A549 (cell line): ENCODE results near the gene ZNF32.

Source experiments
- CTCF ChIP-seq: fragments of >200 bp; sonication (Bioruptor Twin); formaldehyde crosslinking; IDR thresholded peaks from 3 replicates; pipeline ENCODE4 v1.5.1; 2016
- EHF ChIP-seq: fragments of 250-450 bp; sonication (Bioruptor Pico); IDR thresholded peaks from 2 replicates; pipeline ENCODE4 v1.5.0; 2020; ENCODE audit warnings: mild to moderate bottlenecking
- EP300 ChIP-seq, 2 experiments: fragments of >200 bp; sonication (Bioruptor Twin); formaldehyde crosslinking; IDR thresholded peaks; 2 replicates in 1 of 2; 3 replicates in 1 of 2; pipeline ENCODE4 v1.6.1; 2016 to 2017
- JUN ChIP-seq, 2 experiments: fragments of >200 bp; sonication (Bioruptor Twin); formaldehyde crosslinking; IDR thresholded peaks; 2 replicates in 1 of 2; 3 replicates in 1 of 2; pipeline ENCODE4 v1.6.1; 2016 to 2017
- MAFK ChIP-seq: fragments of 450-650 bp; IDR thresholded peaks from 2 replicates; pipeline ENCODE4 v1.6.1; 2014; ENCODE audit not compliant: partially characterized antibody
- MAX ChIP-seq: IDR thresholded peaks from 2 replicates; pipeline ENCODE4 v1.6.1; 2012
- POLR2A ChIP-seq: IDR thresholded peaks from 2 replicates; pipeline ENCODE4 v1.6.1; 2012; ENCODE audit warnings: mild to moderate bottlenecking, low read length
- REST ChIP-seq: fragments of 200-600 bp; sonication (generic); IDR thresholded peaks from 2 replicates; pipeline ENCODE4 v1.6.1; 2016; ENCODE audit warnings: antibody characterized with exemption, mild to moderate bottlenecking, moderate library complexity
- TP53 ChIP-seq: fragments of 250-450 bp; sonication (Bioruptor Pico); IDR thresholded peaks from 2 replicates; pipeline ENCODE4 v1.5.0; 2021; ENCODE audit warnings: mild to moderate bottlenecking, moderate library complexity

GRCh38 chr10:43696909-43697483 is 48.3 kb upstream of the ZNF32 start:
- TF ChIP-seq TP53 (CRISPR knock-in tag) (no peak), EHF (CRISPR knock-in tag) (no peak), POLR2A (no peak), MAFK (no peak), MAX (no peak), REST (no peak), CTCF (no peak), JUN (IDR thresholded peaks at IDR 0.05) (no peak), EP300 (IDR thresholded peaks at IDR 0.05) (no peak)
